DMS153 (cell line): Measurements from ENCODE around the gene VARS1.
"Not testable (repeated sequence)": the region's sequence is repeated elsewhere in the genome, so short reads cannot be mapped to it uniquely, and the experiment has no call there.

ENCODE experiments used
- DNase-seq: peaks from one replicate; lab custom pipeline; 2025; lab: John Stamatoyannopoulos, UW

VARS1 gene

DNA sequence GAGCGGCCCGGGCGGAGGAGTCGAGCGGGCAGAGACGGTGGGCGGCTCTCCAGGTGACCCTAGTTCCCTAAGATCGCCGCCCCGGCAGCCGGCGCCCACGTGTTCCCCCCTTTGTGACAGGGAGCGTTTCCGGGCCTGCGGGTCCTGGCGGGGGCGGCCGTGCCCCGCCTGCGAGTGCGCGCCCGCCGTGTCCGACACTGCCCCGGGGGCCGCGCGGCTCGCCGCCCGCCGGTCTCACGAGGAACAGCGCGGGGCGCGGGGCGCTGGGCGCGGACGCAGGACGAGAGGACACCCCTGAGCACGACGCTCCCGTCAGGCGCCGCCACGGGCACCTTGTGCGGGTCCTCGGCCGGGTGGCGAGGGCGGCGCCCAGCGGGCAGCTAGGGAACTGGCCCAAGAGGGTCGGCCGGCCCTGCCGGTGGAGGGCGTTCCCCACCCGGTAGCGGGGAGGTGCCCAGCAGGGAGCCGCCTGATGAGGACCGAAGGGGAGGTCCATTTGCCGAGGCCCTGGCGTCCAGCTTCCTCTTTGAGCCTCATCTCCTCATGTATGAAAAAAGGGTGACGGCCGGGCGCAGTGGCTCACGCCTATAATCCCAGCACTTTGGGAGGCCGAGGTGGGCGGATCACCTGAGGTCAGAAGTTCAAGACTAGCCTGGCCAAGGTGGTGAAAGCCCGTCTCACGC is at the start of gene VARS1:
VARS1 (minus strand) TSS at position 137 of the 683 bp plus-strand sequence. CDS start 535 bp downstream, outside the sequence.
- DNase-seq: peak; percentile 79

DNA sequence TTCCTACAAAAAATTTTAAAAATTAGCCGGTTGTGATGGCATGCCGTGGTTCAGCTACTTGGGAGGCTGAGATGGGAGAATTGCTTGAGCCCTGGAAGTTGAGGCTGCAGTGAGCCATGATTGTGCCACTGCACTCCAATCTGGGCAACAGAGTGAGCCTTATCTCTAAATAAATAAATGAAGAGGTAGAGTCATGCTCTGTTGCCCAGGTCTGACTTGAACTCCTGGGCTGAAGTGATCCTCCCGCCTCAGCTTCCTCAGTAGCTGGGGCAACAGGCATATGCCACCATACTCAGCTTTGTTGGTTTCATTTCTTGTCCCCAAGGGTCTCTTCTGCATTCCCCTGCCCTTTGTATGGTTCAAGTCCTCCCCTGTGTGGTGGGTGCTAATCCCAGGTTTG is 49.0 kb upstream of the VARS1 start:
- no peak for DNase-seq

DNA sequence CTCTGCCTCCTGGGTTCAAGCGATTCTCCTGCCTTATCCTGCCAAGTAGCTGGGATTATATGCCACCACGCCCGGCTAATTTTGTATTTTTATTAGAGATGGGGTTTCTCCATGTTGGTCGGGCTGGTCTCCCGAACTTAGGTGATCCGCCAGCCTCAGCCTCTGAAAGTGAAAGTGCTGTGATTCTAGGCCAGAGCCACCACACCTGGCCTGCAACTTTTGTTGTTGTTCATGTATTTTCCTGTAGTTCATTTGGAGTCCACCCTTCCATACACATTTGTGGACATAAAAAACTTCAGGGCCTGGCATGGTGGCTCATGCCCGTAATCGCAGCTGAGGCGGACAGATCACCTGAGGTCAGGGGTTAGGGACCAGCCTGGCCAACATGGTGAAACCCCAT is 46.5 kb upstream of the VARS1 start:
- DNase-seq: no peak

DNA sequence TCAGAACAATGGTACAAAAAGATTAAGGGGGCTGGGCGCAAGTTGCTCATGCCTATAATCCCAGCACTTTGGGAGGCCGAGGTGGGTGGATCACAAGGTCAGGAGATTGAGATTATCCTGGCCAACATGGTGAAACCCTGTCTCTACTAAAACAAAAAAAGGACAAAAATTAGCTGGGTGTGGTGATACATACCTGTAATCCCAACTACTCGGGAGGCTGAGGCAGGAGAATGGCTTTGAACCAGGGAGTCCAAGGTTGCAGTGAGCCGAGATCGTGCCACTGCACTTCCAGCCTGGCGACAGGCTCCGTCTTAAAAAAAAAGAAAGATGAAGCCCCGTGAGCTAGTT is 44.2 kb upstream of the VARS1 start:
- not testable (repeated sequence) for DNase-seq

DNA sequence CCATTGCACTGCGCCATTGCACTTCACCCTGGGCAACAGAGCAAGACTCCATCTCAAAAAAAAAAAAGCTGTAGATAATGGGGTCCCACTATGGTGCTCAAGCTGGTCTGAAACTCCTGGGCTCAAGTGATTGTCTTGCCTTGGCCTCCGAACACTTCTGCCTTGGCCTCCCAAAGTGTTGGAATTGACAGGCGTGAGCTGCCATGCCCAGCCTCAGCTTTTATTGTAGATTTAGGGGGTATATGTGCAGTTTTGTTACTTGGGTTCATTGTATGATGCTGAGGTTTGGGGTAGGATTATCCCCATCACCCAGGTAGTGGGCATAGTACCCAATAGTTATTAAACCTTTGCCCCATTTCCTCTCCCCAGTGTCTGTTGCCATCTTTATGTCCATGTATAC is 43.4 kb upstream of the VARS1 start:
- no peak for DNase-seq

DNA sequence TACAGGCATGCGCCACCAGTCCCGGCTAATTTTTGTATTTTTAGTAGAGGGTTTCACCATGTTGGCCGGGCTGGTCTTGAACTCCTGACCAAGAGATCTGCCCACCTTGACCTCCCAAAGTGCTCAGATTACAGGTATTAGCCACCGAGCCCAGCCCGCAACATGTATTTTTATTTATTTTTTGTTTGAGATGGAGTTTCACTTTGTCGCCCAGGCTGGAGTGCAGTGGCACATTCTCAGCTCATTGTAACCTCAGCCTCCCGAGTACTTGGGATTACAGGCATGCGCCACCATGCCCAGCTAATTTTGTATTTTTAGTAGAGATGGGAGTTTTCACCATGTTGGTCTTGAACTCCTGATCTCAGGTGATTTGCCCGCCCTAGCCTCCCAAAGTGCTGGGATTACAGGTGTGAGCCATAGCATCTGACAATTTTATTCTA is 42.6 kb upstream of the VARS1 start:
- not testable (repeated sequence) for DNase-seq

DNA sequence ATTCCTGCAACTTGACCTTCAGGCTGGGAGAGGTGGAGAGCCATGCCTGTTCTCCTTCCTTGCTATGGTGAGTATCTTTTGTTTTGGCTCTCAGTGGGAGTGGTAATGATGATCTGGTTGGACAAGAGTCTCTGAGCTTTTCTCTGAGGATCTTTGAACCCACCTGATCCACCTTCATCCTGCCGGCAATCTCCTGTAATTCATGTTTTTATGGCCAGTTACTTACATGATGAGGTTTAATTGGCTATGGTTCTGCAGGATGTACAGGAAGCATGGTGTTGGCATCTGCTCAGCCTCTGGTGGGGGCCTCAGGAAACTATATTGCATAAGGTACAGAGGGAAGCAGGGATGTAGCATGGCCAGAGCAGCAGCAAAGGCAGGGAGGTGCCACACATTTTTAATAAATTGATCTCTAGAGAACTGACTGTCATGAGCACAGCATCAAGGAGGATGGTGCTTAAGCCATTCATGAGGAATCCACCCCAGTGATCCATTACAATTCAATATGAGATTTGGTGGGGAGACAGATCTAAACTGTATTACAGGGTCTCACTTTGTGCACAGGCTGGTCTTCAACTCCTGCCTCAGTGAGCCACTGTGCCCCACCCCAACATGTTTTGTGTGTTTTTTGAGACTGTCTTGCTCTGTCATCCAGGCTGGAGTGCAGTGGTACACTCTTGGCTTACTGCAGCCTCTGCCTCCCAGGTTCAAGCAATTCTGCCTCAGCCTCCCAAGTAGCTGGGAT is 42.0 kb upstream of the VARS1 start:
- DNase-seq: no peak

DNA sequence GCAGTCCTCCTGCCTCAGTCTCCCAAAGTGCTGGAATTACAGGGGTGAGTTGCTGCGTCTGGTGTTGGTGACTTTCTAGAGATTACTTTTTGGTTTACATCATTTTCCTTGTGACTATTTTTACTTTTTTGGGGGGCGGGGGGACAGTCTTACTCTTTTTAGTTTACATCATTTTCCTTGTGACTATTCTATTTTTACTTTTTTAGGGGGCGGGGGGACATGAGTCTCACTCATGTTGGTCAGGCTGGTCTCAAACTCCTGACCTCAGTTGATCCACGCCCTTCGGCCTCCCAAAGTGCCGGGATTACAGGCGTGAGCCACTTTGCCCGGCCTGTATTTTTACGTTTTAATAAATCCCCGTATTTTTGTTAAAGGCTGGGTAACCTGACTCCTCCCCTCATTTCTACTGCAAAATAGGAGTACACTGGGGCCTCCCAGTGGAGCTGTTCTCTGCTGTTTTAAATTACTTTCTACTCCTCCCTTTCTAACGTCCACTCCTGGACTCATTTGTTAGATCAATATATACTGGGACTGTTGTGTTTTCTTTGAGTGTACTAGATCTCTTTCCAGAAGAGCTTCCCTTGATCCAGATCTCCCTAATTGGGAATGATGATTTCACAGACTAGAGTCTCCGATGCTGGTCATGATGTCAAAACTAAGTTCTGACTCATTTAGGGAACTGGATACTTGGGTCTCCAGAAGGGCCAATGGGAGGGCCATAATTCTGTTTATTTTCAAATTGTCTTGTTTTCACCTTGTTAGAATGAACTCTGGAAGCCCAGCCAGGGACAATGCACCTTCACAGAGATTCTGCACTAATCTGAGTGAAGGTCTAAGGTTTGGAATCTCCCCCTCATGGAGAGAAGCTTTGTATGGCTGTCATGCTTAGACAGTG is 41.2 kb upstream of the VARS1 start:
- DNase-seq: no peak

DNA sequence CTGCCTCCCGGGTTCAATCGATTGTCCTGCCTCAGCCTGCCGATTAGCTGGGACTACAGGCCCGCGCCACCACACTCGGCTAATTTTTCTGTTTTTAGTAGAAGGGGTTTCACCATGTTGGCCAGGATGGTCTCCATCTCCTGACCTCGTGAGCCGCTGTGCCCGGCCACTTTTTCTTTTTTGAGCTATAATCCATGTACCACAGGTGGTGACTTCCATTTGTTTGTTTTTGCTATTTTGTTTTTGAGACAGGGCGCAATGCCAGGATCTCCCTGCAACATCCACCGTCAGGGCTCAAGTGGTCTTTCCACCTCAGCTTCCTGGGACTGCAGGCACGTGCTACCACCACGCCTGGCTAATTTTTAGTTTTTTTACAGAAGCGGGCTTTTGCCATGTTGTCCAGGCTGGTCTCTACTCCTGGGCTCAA is 40.5 kb upstream of the VARS1 start:
- DNase-seq: no peak

DNA sequence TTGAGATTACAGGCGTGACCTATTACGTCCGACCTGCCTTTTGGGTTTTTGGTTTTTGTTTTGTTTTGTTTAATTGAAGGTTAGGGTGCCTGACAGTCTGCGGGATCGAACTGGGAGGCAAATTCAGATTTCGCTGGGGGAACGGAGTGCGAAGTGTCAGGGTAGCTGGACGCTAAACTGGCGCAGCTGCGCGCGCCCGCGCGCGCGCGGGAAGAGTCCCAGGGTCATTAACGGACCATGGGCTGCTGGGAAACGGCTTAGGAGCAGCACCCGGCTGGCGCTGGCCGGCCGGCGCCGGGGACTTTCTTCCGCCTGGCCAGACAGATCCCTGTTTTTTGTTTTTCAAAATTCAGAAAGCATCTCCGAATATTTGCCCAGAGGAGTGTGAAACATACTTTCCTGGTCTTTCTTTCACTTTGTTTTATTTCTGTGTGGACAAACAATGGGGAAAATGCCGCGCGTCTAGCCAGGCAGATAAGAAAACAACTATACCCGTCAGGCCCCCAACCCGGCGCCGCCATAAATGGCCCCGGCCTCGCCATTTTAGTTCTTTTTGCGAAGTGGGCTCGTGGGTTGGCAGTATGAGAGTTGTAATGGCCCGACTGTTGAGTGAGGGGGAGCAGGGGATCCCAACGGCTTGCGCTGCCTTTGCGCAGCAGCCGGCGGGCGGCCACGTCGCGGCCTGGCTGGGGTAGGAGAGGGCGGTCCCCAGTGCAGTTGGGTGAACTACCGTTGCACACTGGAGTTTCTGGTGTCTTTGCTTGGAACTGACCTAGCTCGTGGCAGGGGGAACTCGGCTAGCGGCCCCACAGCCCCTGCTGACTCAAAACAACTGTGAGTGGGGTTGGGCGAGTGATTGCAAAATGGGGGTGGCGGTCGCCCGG is 39.1 kb upstream of the VARS1 start:
- peak; percentile 89 for DNase-seq

DNA sequence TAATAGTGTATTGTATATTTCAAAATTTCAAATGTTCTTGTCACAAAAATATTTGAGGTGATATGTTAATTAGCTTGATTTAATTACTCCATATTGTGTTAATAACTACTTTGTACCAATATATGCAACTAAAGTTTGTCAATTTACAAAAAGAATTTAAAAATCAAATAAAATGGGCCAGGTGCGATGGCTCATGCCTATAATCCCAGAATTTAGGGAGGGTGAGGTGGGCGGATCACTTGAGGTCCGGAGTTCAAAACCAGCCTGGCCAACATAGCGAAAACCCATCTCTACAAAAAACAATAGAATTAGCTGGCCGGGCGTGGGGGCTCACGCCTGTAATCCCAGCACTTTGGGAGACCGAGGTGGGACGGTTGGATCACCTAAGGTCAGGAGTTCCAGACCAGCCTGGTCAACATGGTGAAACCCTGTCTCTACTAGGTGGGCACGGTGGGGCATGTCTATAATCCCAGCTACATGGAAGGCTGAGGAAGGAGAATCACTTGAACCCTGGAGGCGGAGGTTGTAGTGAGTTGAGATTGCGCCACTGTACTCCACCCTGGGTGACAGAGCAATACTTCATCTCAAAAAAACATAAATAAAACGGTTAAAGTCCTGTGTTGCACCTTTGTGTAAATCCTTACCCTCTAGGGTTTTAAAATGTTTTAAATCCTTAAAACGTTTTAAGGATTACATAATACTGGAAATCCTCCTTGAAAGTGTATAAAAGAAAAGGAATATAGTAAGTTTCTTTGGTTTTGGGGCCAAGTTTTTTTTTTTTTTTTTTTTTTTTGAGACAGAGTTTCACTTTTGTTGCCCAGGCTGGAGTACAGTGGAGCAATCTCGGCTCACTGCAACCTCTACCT is 36.0 kb upstream of the VARS1 start:
- no peak for DNase-seq

DNA sequence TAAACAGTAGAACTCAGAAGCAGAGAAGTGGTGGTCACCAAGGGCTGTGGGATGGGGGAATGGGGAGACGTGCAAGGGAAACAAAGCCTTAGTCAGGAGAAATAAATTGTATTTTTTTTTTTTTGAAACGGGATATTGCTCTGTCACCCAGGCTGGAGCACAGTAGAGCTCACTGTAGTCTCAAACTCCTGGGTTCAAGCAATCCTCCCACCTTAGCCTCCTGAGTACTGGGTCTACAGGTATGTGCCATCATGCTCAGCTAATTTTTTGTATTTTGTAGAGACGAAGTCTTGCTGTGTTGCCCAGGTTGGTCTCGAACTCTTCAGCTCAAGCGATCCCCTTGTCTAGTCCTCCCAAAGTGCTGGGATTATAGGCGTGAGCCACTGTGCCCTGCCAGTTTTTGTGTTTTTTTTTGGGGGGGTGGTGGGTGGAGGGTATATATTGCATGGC is 35.4 kb upstream of the VARS1 start:
- DNase-seq: no peak

DNA sequence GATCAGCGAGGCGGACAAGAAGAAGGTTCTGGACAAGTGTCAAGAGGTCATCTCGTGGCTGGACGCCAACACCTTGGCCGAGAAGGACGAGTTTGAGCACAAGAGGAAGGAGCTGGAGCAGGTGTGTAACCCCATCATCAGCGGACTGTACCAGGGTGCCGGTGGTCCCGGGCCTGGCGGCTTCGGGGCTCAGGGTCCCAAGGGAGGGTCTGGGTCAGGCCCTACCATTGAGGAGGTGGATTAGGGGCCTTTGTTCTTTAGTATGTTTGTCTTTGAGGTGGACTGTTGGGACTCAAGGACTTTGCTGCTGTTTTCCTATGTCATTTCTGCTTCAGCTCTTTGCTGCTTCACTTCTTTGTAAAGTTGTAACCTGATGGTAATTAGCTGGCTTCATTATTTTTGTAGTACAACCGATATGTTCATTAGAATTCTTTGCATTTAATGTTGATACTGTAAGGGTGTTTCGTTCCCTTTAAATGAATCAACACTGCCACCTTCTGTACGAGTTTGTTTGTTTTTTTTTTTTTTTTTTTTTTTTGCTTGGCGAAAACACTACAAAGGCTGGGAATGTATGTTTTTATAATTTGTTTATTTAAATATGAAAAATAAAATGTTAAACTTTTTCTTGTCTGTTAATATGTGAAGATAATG is 34.2 kb upstream of the VARS1 start:
- peak; percentile 32 for DNase-seq

DNA sequence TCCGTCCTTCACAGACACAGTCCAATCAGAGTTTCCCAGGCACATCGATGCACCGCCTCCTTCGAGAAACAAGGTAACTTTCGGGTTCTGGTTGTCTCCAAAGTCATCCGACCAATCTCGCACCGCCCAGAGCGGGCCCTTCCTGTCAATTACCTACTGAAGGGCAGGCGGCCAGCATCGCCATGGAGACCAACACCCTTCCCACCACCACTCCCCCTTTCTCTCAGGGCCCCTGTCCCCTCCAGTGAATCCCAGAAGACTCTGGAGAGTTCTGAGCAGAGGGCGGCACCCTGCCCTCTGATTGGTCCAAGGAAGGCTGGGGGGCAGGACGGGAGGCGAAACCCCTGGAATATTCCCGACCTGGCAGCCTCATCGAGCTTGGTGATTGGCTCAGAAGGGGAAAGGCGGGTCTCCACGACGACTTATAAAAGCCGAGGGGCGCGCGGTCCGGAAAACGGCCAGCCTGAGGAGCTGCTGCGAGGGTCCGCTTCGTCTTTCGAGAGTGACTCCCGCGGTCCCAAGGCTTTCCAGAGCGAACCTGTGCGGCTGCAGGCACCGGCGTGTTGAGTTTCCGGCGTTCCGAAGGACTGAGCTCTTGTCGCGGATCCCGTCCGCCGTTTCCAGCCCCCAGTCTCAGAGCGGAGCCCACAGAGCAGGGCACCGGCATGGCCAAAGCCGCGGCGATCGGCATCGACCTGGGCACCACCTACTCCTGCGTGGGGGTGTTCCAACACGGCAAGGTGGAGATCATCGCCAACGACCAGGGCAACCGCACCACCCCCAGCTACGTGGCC is 31.9 kb upstream of the VARS1 start, which contains the start of gene HSPA1B:
HSPA1B (plus strand) TSS at position 453 of the 794 bp plus-strand sequence; CDS start at position 666, 213 bp downstream.
- peak; percentile 99 for DNase-seq

DNA sequence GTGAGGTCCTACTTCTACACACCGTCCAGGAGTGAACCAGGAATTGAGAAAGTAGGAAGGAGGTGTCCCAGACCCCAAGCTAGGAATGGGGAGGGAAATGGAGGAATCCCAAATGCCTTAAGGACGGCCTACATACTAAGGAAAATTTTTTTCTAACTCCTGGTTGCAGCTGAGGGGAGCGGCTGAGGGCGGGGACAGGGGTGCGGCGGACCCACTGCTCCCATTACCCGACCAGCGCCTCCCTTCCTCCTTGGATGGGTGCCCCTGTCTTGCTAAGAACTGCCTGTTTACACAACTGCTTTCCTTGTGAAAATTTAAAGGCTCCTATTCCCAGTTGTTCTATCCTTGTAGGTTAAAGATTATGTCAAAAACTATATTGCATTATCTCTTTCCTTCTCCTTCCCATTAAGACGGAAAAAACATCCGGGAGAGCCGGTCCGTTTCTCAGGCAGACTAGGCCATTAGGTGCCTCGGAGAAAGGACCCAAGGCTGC is 31.3 kb upstream of the VARS1 start:
- no peak for DNase-seq

DNA sequence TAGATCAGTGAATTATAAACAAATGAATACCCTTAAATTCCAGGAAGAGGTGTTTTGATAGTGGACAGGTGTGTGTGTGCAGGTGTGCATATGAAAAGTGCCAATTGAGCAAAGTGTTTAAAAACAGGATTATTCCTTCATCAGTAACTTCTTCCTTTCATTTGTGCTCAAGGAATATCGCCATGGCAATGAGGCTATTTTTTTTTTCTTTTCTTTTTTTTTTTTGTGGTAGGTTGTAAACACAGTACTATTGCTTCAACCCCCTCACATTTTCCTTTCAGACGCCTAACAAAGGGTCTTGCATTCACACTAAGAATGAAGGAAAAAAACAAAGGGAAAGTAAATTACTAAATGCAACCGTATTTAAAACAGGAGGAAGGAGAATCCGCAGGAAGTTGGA is 30.0 kb upstream of the VARS1 start:
- no peak for DNase-seq

DNA sequence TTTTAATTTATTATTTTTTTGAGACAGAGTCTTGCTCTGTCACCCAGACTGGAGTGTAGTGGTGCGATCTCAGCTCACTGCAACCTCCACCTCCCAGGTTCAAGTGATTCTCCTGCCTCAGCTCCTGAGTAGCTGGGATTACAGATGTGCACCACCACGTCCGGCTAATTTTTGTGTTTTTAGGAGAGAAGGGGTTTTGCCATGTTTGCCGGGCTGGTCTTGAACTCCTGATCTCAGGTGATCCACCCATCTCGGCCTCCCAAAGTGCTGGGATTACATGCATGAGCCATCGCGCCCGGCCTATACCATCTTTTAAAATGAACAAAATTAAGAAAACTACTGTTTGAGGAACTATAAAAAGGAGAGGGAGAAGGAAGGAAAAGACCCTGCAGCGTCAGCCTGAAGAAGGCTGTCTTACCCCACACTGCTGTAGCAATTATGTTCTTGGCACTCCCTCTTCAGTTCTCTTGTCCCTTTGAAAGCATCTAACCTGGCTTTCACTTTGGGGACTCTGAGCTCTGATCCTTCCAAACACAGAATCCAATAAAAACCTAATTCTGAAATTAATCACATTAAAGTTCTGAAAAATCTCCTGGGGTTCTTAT is 28.1 kb upstream of the VARS1 start:
- not testable (repeated sequence) for DNase-seq
